HCT116 (cell line): Measurements from ENCODE around the gene KCNQ4. TPM values are rescaled to one million over a fixed set of nuclear protein-coding genes. Genes with fewer than 3 reads are reported as not detected.

Experiments used
- ATAC-seq: fragments of 200-7000 bp; cut with Tn5 transposase; 2 replicates; pipeline ENCODE4 v1.9.1; 2020; ENCODE audit warnings: mild to moderate bottlenecking, moderate library complexity
- BruUV-seq: library from RNA; stranded (reverse); fragments of 400-500 nt; replicated peaks from 2 replicates; lab custom pipeline; 2021; lab: Mats Ljungman, UMichigan
- CTCF ChIA-PET: fragments of 300-600 bp; sonication (Branson Sonifier 250); formaldehyde crosslinking; loops from one replicate; lab custom pipeline; 2021; ENCODE audit warnings: antibody characterized with exemption; lab: Charles Lee
- POLR2A ChIA-PET: fragments of 300-600, 350-600 bp; sonication (Branson Sonifier 250); formaldehyde crosslinking; loops from one replicate; lab custom pipeline; 2021; ENCODE audit warnings: antibody characterized with exemption; lab: Charles Lee
- RAD21 ChIA-PET, 2 experiments: fragments of 300-600 bp; sonication (Branson Sonifier 250); formaldehyde crosslinking; loops; one replicate each; lab custom pipeline; 2023; ENCODE audit warnings: low total read pairs in 2 of 2; ENCODE audit not compliant: uncharacterized antibody in 2 of 2, unreplicated experiment in 2 of 2, low non-redundant PET in 1 of 2; lab: Charles Lee
- DNase-seq: peaks from one replicate; pipeline ENCODE4 v3.0.0-alpha.2; 2010; ENCODE audit warnings: low read depth, low spot score
- H2AFZ ChIP-seq: fragments of 200-600 bp; shearing (Covaris generic), sonication (generic); 2 replicates; pipeline ENCODE4 v1.6.1; 2017; ENCODE audit warnings: low read depth, mixed run types, mixed read lengths, antibody characterized with exemption, low read length; ENCODE audit not compliant: poor library complexity, severe bottlenecking
- H3K27ac ChIP-seq: 2 replicates; pipeline ENCODE4 v1.5.1; 2012; ENCODE audit warnings: low read depth, low read length
- H3K27me3 ChIP-seq: fragments of 200-600 bp; sonication (generic); 2 replicates; pipeline ENCODE4 v1.6.1; 2016; ENCODE audit warnings: mixed run types, low read length, mixed read lengths; ENCODE audit not compliant: insufficient read depth
- H3K36me3 ChIP-seq, 2 experiments: fragments of 200-500 bp in 1 of 2; fragments of 200-600 bp in 1 of 2; sonication (Bioruptor generic) in 1 of 2; sonication (generic) in 1 of 2; 2 replicates each; pipeline versions ENCODE4 v1.5.1 to v1.6.1; 2014 to 2016; ENCODE audit warnings: low read length in 2 of 2, inconsistent platforms in 1 of 2, mixed read lengths in 1 of 2, mixed run types in 1 of 2; ENCODE audit not compliant: insufficient read depth in 2 of 2, control insufficient read depth in 1 of 2
- H3K4me1 ChIP-seq, 2 experiments: fragments of 200-600 bp in 1 of 2; sonication (generic) in 1 of 2; 2 replicates each; pipeline versions ENCODE4 v1.5.1 to v1.6.1; 2012 to 2017; ENCODE audit warnings: low read length in 2 of 2, inconsistent platforms in 1 of 2, mild to moderate bottlenecking in 1 of 2, mixed read lengths in 1 of 2, mixed run types in 1 of 2, moderate library complexity in 1 of 2; ENCODE audit not compliant: insufficient read depth in 2 of 2, control insufficient read depth in 1 of 2
- H3K4me2 ChIP-seq: fragments of 200-600 bp; sonication (generic); 2 replicates; pipeline ENCODE4 v1.6.1; 2017; ENCODE audit warnings: mixed run types, low read length, mixed read lengths
- H3K4me3 ChIP-seq, 2 experiments: fragments of 200-600 bp in 1 of 2; sonication (generic) in 1 of 2; replicated peaks in 1 of 2; 2 replicates each; pipeline ENCODE4 v1.5.1; 2011 to 2016; ENCODE audit warnings: low read length in 2 of 2, control low read depth in 1 of 2, low read depth in 1 of 2, mild to moderate bottlenecking in 1 of 2, mixed read lengths in 1 of 2, mixed run types in 1 of 2
- H3K79me2 ChIP-seq: fragments of 200-600 bp; sonication (generic); 2 replicates; pipeline ENCODE4 v1.6.1; 2017; ENCODE audit warnings: mild to moderate bottlenecking, mixed run types, low read length, moderate library complexity, mixed read lengths; ENCODE audit not compliant: insufficient read depth
- H3K9ac ChIP-seq: fragments of 200-600 bp; sonication (generic); 2 replicates; pipeline ENCODE4 v1.6.1; 2016; ENCODE audit warnings: low read length, mixed read lengths
- H3K9me2 ChIP-seq: fragments of 200-600 bp; sonication (generic), shearing (Covaris generic); 2 replicates; pipeline ENCODE4 v1.6.1; 2017; ENCODE audit warnings: mixed run types, mild to moderate bottlenecking, moderate library complexity; ENCODE audit not compliant: insufficient read depth
- H3K9me3 ChIP-seq, 2 experiments: fragments of 200-500 bp in 1 of 2; fragments of 200-600 bp in 1 of 2; sonication (Bioruptor generic) in 1 of 2; sonication (generic) in 1 of 2; 2 replicates each; pipeline ENCODE4 v1.6.1; 2014 to 2017; ENCODE audit warnings: low read length in 2 of 2, mixed read lengths in 2 of 2, inconsistent platforms in 1 of 2, low read depth in 1 of 2, mild to moderate bottlenecking in 1 of 2, mixed run types in 1 of 2, moderate library complexity in 1 of 2; ENCODE audit not compliant: control insufficient read depth in 1 of 2, insufficient read depth in 1 of 2
- H4K20me1 ChIP-seq: fragments of 200-600 bp; sonication (generic), shearing (Covaris generic); 2 replicates; pipeline ENCODE4 v1.6.1; 2017; ENCODE audit warnings: mixed run types, mild to moderate bottlenecking, moderate library complexity; ENCODE audit not compliant: insufficient read depth
- CTCF ChIP-seq, 3 experiments: fragments of 200-600 bp in 1 of 3; sonication (generic) in 1 of 3; IDR thresholded peaks in 2 of 3; conservative IDR thresholded peaks in 1 of 3; 2 replicates each; pipeline ENCODE4 v1.5.1; 2012 to 2017; ENCODE audit warnings: low read depth in 2 of 3, low read length in 2 of 3, antibody characterized with exemption in 1 of 3, borderline replicate concordance in 1 of 3, control low read depth in 1 of 3, mild to moderate bottlenecking in 1 of 3, mixed read lengths in 1 of 3, mixed run types in 1 of 3, moderate library complexity in 1 of 3; ENCODE audit not compliant: insufficient read depth in 1 of 3
- ELF1 ChIP-seq: IDR thresholded peaks from 2 replicates; pipeline ENCODE4 v1.6.1; 2012; ENCODE audit warnings: low read depth, borderline replicate concordance
- POLR2A ChIP-seq: IDR thresholded peaks from 2 replicates; pipeline ENCODE4 v1.7.0; 2011; ENCODE audit warnings: borderline replicate concordance; ENCODE audit not compliant: insufficient read depth, insufficient read length; ENCODE audit errors: extremely low read depth
- POLR2AphosphoS5 ChIP-seq: IDR thresholded peaks from 2 replicates; pipeline ENCODE4 v1.6.1; 2011; ENCODE audit warnings: mild to moderate bottlenecking, low read depth, low read length, moderate library complexity
- RAD21 ChIP-seq: IDR thresholded peaks from 2 replicates; pipeline ENCODE4 v1.6.1; 2012; ENCODE audit warnings: low read depth, mild to moderate bottlenecking
- SP1 ChIP-seq: IDR thresholded peaks from 2 replicates; pipeline ENCODE4 v1.6.1; 2012; ENCODE audit warnings: low read depth
- intact Hi-C: fragments of 100-400 bp; cut with micrococcal nuclease; formaldehyde crosslinking; loops from 2 replicates; pipeline ENCODE4 v1.10.0; 2022
- total RNA-seq: library from RNA; stranded (reverse); gene quantifications from one replicate; pipeline ENCODE4 v1.2.1, GENCODE V29; 2021; ENCODE audit not compliant: unreplicated experiment

Gene KCNQ4
- total RNA-seq, 1 experiment from 2014 or later = 4.1 TPM

DNA sequence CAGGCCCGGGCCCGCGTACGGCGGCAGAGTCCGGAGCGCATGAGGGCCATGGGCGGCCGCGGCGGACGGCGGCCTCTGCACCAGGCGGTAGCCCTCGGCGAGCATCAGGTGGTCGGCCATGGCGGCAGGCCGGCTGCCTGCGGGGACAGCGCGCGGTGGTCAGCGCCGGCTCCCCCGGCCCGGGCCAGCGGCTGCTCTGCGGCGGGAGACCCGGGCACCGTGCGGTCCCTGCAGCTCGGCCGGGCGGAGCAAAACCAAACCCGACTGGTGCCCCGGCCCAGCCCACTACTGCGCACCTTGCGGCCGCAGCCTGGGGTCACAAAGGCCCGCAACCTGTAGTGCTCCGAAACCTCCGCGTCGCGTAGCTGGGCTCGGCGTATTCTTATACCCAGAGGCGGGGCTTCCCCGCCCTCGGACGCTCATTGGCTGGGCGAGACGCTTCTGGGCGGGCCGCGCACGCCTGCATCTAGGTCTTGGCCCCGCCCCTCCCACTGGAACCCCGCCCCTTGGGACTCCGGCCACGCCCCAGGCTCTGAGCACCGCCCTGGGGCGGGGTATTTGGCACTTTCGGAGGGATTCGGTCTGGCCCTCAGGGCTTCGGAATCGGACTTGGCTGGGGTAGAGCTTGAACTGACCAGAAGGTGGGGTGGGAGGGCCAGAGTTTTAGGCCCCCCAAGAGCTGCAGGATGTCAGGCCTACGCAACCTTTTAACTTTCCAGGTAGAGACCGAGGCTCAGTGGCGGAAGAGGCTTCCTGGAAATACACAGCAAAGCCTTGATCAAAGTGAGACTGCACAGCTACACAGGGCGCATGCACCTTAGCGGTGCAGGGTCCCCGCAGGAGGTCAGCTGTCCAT is 78.6 kb downstream of the KCNQ4 start, which contains the start of gene CITED4:
CITED4 (minus strand) TSS at position 356 of the 856 bp plus-strand sequence; CDS start at position 120, 236 bp downstream.
- DNase-seq = peak; percentile 91
- Histone ChIP-seq H4K20me1 (no peaks in the 10 kb centered on the region), H3K79me2 (no peaks in the 10 kb centered on the region)
- RAD21 ChIA-PET = interaction anchor here (0.7 to 2.7 kb wide), 10 partner anchors 9 to 142 kb away, joined by 3 to 27 read pairs (median 4); no protein-coding TSS in a partner anchor
- TF ChIP-seq ELF1 (no peak), POLR2A (no peak), SP1 (peak; percentile 65), RAD21 (peak; percentile 91), CTCF (IDR thresholded peaks at IDR 0.05 in 2 of 3, conservative IDR thresholded peaks at IDR 0.05 in 1 of 3; ENCODE audit: borderline replicate concordance in 1 of 3, insufficient read depth in 1 of 3, low read depth in 2 of 3, low read length in 2 of 3) (peak; percentile 39 to 78 (median 45)), POLR2AphosphoS5 (peak; percentile 97)
- TF ChIP-seq, all 23 proteins: peak for 4
- peak within 1 kb of the TSS; percentile 33 to 62 for H3K4me3 ChIP-seq
- ChIA-PET CTCF (interaction anchor here (1.0 to 2.0 kb wide), 8 partner anchors 9 to 93 kb away, joined by 4 to 29 read pairs (median 6); no protein-coding TSS in a partner anchor), POLR2A (interaction anchor here (0.9 to 1.5 kb wide), 7 partner anchors 9 to 89 kb away, joined by 6 to 18 read pairs (median 10); no protein-coding TSS in a partner anchor)
- no peaks in the 10 kb centered on the region for H3K9me2 ChIP-seq
- H3K27ac ChIP-seq = peak within 1 kb of the TSS; percentile 43; the same call in 1 of the 2 replicates
- H3K36me3 ChIP-seq = no peaks in the 10 kb centered on the region
- peaks cover 11 to 37% of the 10 kb centered on the region in 2 experiments; a peak in 3 of 4 replicates for H3K4me1 ChIP-seq
- intact Hi-C loops = loop anchor here (1.0 kb wide), 1 partner anchor 90 kb away; no protein-coding TSS in a partner anchor
- peak within 1 kb of the TSS; percentile 62 for H3K9ac ChIP-seq
- no peaks in the 10 kb centered on the region for H3K9me3 ChIP-seq
- H3K4me2 ChIP-seq = peak within 1 kb of the TSS; percentile 76
- no TSS peak for BruUV-seq
- peak; percentile 96 for ATAC-seq
- H2AFZ ChIP-seq = peak within 1 kb of the TSS; percentile 13
- H3K27me3 ChIP-seq = no peaks in the 10 kb centered on the region
